ENCODE data around the gene CLSTN2.

CLSTN2 gene

DNA sequence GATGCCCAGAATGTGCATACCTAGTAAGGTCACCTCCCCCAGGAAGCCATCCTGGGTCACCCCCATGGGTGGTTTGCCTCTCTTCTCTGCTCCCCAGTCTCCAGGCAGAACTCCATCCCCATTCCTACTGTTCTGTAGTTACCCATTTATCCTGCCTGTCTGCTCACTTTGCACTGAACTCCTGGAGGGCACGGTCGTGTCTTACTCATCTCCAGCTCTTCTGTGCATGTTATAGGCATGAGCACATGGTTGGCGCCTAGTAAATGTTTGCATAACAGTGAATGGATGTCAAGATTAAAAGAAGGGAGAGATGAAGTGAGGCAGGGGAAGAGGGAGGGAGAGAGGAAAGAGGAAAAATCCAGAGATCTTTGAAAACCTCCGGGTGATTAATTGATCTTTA lies 534.5 kb downstream of the CLSTN2 start:
- Histone ChIP-seq H3K27me3 (no peaks in the 10 kb centered on the region), H3K4me2 (no peak overlapping the region), H3K9me3 (replicated peaks in 1 of 11) (no peaks in the 10 kb centered on the region), H3K4me3 (no peak overlapping the region), H3K36me3 (no peaks in the 10 kb centered on the region), H3K27ac (no peak overlapping the region), H3K4me1 (peaks cover 0 to 36% (median 0%) of the 10 kb centered on the region in 10 experiments; a peak in 5 of 20 replicates), H3K9ac (no peak overlapping the region), H4K20me1 (no peaks in the 10 kb centered on the region; a peak in 1 of 22 replicates)
- TF ChIP-seq Cebpa-rat (IDR thresholded peaks at IDR 0.05) = no peak

DNA sequence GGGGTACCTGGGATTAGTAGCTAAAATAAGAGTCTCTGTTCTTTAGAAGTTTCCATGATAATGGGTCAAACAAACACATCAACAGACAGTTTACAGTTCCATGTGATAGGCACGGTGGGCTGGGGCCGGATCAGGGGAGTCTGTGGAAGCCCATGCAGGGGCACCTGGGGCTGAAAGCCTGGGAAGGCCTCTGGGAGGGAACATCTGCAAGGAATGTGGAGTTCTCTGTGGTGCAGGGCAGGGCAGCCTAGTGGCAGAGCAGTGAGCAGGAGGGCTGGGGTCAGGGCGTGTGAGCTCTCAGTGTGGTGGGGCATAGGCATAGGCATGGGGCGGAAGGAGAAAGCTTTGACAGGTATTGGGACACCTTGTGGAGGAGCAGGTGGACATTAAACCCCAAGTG lies 535.2 kb downstream of the CLSTN2 start:
- no peaks in the 10 kb centered on the region for H3K9me3 ChIP-seq (replicated peaks in 1 of 11)
- no peaks in the 10 kb centered on the region; a peak in 1 of 22 replicates for H4K20me1 ChIP-seq
- H3K27me3 ChIP-seq = no peaks in the 10 kb centered on the region
- no peak for TF ChIP-seq Cebpa-rat (IDR thresholded peaks at IDR 0.05)
- no peak overlapping the region for H3K4me3 ChIP-seq
- no peaks in the 10 kb centered on the region for H3K36me3 ChIP-seq
- H3K9ac ChIP-seq = no peak overlapping the region
- no peak overlapping the region for H3K4me2 ChIP-seq
- H3K27ac ChIP-seq = no peak overlapping the region
- H3K4me1 ChIP-seq = peaks cover 0 to 36% (median 0%) of the 10 kb centered on the region in 10 experiments; a peak in 5 of 20 replicates

DNA sequence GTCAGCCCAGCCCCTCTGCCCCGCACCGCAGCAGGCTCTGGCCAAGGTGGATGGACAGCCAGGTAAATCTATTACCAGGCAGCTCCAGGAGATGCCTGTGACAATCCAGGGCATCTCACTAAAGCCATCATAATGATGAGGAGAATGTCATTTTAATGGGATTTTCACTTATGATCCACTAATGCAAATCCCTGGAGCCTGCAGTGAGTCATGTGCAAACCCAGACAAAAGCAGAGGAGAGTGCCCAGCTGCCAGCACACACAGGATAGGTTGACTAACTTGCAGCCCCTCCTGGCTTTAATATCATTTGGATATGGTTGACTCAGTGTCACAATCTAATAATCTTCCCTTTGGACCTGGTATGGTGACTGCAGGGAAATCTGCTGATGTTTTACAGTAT lies 536.0 kb downstream of the CLSTN2 start:
- H3K27ac ChIP-seq = no peak overlapping the region
- H3K9ac ChIP-seq = no peak overlapping the region
- H3K4me2 ChIP-seq = no peak overlapping the region
- no peaks in the 10 kb centered on the region for H3K9me3 ChIP-seq (replicated peaks in 1 of 11)
- no peaks in the 10 kb centered on the region; a peak in 1 of 22 replicates for H4K20me1 ChIP-seq
- TF ChIP-seq Cebpa-rat (IDR thresholded peaks at IDR 0.05) = no peak
- no peak overlapping the region for H3K4me3 ChIP-seq
- H3K27me3 ChIP-seq = no peaks in the 10 kb centered on the region
- H3K4me1 ChIP-seq = peaks cover 0 to 32% (median 0%) of the 10 kb centered on the region in 10 experiments; a peak in 5 of 20 replicates
- no peaks in the 10 kb centered on the region for H3K36me3 ChIP-seq

DNA sequence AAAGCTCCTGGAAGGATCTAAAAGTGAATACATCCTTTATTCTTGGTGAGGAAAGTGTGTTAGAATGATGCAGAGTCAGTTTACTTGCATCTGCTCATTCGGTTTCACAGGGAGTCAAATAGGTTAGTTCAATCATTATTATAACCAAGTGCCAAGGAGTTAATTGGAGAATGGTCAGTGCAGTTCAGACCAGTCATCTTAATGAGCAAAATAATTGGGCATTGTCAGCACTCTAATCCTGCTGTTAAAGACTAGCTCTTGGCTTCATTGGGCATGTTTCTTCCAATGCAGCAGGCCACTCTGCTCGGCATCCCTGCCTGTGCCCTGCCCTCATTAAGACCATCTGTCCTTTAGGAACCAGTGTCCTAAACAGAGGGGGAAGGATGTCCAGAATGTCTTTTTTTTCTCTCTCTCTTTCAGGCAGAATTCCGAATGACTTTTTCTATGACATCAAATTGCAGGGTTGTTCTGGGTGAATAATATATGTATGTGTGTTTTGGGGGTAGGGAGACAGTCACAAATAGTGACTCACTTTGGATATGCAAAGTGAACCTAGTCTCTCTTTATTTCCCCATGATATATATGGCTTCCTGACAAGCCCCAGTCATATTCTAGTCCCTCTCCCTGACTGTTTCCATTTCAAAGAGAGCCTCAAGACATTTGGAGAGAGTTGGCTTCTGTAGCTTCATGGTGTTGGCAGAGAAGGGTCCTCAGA lies 537.5 kb downstream of the CLSTN2 start:
- Histone ChIP-seq H4K20me1 (no peaks in the 10 kb centered on the region; a peak in 1 of 22 replicates), H3K36me3 (no peaks in the 10 kb centered on the region), H3K4me1 (peaks cover 0 to 17% (median 0%) of the 10 kb centered on the region in 10 experiments; a peak in 5 of 20 replicates), H3K27ac (no peak overlapping the region), H3K4me2 (no peak overlapping the region), H3K9me3 (replicated peaks in 1 of 11) (no peaks in the 10 kb centered on the region), H3K27me3 (no peaks in the 10 kb centered on the region), H3K4me3 (no peak overlapping the region), H3K9ac (no peak overlapping the region)
- no peak for TF ChIP-seq Cebpa-rat (IDR thresholded peaks at IDR 0.05)

DNA sequence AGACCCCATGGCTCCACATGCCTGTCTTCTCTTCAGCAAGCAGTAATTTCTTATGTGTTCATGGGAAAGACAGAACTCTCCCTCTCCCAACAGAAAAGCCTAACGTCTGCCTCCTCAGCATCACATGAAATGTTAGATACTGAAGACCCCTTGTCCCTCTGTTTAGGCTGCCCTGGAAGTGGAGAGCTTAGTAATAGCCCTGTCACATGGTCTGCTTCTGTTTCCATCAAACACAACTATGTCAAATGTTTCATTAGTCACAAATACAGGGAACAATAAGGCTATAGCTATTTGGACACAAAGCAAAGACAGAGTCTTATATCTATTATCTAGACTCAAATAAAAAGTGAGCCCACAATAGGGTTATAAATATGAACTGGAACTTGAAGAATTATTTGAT lies 552.6 kb downstream of the CLSTN2 start:
- no peaks in the 10 kb centered on the region for H3K36me3 ChIP-seq
- no peaks in the 10 kb centered on the region for H4K20me1 ChIP-seq
- H3K27me3 ChIP-seq = no peaks in the 10 kb centered on the region
- TF ChIP-seq Cebpa-rat (IDR thresholded peaks at IDR 0.05) = no peak
- H3K4me2 ChIP-seq = no peak overlapping the region
- H3K9me3 ChIP-seq (replicated peaks in 1 of 11) = peaks cover 0 to 12% (median 0%) of the 10 kb centered on the region in 11 experiments; a peak in 8 of 22 replicates
- no peak overlapping the region for H3K4me3 ChIP-seq
- H3K4me1 ChIP-seq = no peaks in the 10 kb centered on the region
- no peak overlapping the region for H3K9ac ChIP-seq
- H3K27ac ChIP-seq = no peak overlapping the region

DNA sequence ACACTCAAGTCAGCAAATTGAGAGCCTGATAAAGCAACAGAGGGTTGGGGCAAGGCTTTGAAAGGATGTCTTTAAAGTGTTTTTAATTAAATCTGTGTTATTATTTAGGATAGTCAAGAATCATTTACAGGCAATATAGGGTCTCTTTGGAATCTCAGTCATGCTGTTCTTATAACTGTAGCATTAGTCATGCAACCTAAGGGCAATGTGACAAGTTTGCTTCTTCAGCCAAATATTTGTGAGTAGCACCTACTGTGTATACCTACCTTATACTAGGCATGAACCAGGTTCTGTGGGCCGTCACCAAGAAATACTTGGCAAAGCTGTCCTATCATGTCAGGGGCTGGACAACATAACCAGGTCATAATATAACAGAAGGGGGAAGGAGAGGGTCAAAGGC lies 558.3 kb downstream of the CLSTN2 start:
- Histone ChIP-seq H3K27ac (no peak overlapping the region), H4K20me1 (no peaks in the 10 kb centered on the region), H3K4me3 (no peak overlapping the region), H3K9ac (no peak overlapping the region), H3K4me2 (no peak overlapping the region), H3K36me3 (no peaks in the 10 kb centered on the region), H3K4me1 (no peaks in the 10 kb centered on the region; a peak in 1 of 20 replicates), H3K9me3 (replicated peaks in 1 of 11) (no peaks in the 10 kb centered on the region), H3K27me3 (no peaks in the 10 kb centered on the region)
- TF ChIP-seq Cebpa-rat (IDR thresholded peaks at IDR 0.05) = no peak

DNA sequence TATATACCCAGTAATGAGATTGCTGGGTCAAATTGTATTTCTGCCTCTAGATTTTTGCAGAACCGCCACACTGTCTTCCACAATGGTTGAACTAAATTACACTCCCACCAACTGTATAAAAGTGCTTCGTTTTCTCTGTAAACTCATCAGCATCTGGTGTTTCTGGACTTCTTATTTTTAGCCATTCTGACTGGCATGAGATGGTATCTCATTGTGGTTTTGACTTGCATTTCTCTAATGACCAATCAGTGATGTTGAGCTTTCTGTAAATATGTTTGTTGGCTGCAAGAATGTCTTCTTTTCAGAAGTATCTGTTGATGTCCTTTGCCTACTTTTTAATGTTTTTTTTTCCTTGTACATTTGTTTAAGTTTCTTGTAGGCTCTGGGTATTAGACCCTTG lies 560.0 kb downstream of the CLSTN2 start:
- no peak overlapping the region for H3K4me2 ChIP-seq
- H3K9me3 ChIP-seq (replicated peaks in 1 of 11) = no peaks in the 10 kb centered on the region
- no peaks in the 10 kb centered on the region for H4K20me1 ChIP-seq
- H3K27me3 ChIP-seq = no peaks in the 10 kb centered on the region
- TF ChIP-seq Cebpa-rat (IDR thresholded peaks at IDR 0.05) = no peak
- no peak overlapping the region for H3K9ac ChIP-seq
- H3K4me1 ChIP-seq = no peaks in the 10 kb centered on the region; a peak in 1 of 20 replicates
- no peak overlapping the region for H3K4me3 ChIP-seq
- H3K27ac ChIP-seq = no peak overlapping the region
- H3K36me3 ChIP-seq = no peaks in the 10 kb centered on the region

DNA sequence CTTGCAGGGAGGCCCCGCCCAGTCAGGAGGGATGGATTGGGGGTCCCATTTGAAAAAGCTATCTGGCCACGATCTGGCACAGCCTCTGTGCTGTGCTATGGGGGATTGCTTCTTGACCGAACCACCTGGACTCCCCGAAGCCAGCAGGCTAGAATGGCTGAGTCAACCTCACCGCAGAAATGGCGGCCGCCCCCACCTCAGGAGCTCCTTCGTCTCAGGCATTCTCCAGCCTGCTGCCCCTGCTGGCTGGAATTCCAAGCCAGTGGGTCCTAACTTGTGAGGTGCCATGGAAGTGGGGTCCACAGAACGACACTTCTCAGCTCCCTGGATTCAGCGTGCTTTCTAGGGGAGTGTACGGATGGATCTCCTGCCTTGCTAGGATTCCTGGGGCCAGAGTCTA lies 562.3 kb downstream of the CLSTN2 start:
- peaks cover 0 to 8% (median 5%) of the 10 kb centered on the region in 10 experiments; a peak in 11 of 20 replicates for H3K4me1 ChIP-seq
- no peaks in the 10 kb centered on the region for H3K9me3 ChIP-seq (replicated peaks in 1 of 11)
- no peak for TF ChIP-seq Cebpa-rat (IDR thresholded peaks at IDR 0.05)
- no peaks in the 10 kb centered on the region for H4K20me1 ChIP-seq
- no peak overlapping the region for H3K4me2 ChIP-seq
- no peaks in the 10 kb centered on the region for H3K36me3 ChIP-seq
- no peaks in the 10 kb centered on the region for H3K27me3 ChIP-seq
- H3K9ac ChIP-seq = no peak overlapping the region
- no peak overlapping the region for H3K4me3 ChIP-seq
- H3K27ac ChIP-seq = no peak overlapping the region

DNA sequence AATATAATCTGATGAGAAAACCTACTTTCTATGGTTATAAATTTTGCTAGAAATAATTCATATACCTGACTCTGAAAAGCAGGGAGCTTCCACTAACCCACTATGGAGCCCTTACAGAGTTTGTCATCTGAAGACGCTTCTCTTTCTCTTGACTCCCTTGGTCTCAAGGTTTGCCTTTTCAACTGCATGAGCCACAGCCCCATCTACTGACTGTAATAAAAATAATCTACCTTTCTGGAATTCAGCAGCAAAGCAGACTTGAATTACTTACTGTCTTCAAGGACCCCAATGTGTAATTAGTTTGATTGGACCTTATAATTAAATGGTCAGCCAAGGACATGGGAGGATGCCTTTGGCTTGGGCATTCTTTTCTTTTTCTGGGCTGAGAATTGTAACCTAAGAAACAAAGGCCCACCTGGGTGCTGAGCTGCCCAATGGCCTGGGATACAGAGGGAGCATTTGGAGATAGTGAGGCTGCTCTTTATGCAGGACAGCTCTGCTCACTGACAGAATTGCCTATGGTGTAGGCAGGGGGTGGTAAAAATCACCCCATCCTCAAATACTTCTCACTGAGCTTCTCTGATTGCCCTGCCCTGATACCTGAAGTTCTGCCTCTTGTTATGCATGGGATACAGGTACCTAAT lies 564.3 kb downstream of the CLSTN2 start:
- Histone ChIP-seq H3K9me3 (replicated peaks in 1 of 11) (no peaks in the 10 kb centered on the region), H3K27me3 (no peaks in the 10 kb centered on the region), H4K20me1 (no peaks in the 10 kb centered on the region), H3K4me3 (no peak overlapping the region), H3K4me2 (no peak overlapping the region), H3K9ac (no peak overlapping the region), H3K36me3 (no peaks in the 10 kb centered on the region), H3K4me1 (peaks cover 0 to 16% (median 8%) of the 10 kb centered on the region in 10 experiments; a peak in 12 of 20 replicates), H3K27ac (no peak overlapping the region)
- TF ChIP-seq Cebpa-rat (IDR thresholded peaks at IDR 0.05) = no peak

DNA sequence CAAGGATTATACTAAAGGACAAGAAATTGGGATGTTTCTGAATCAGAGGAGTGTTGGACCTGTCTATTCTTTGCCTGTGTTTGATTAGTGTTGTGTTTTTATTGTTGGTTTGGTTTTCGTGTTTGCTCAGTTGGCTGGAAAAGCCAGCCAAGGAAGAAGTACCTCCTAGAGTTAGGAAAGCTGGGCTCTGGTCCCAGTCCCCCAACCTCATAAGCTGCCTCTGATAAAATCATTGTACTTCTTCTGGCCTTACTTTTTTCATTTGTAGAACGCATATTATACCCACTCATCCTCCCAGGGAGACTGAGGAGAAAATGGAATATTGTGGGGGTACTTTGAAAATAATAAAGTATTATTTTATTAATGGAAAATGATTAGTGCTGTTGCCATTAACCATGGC lies 565.5 kb downstream of the CLSTN2 start:
- H3K4me1 ChIP-seq = peaks cover 0 to 16% (median 8%) of the 10 kb centered on the region in 10 experiments; a peak in 12 of 20 replicates

More for the DNA sequence above, 565.5 kb downstream of the CLSTN2 start:
- no peak for TF ChIP-seq Cebpa-rat (IDR thresholded peaks at IDR 0.05)
- Histone ChIP-seq H3K4me2 (no peak overlapping the region), H3K4me3 (no peak overlapping the region), H3K27ac (no peak overlapping the region), H4K20me1 (no peaks in the 10 kb centered on the region), H3K36me3 (no peaks in the 10 kb centered on the region), H3K27me3 (no peaks in the 10 kb centered on the region), H3K9ac (no peak overlapping the region), H3K9me3 (replicated peaks in 1 of 11) (no peaks in the 10 kb centered on the region)
